SK-N-SH treated with all-trans-retinoic acid at 6 μM for 48 hours (cell line): ENCODE measurements around the gene MSRB1.
"Not testable (repeated sequence)": the region's sequence is repeated elsewhere in the genome, so short reads cannot be mapped to it uniquely, and the experiment has no call there.

Experiments used
- GLIS3 ChIP-seq: fragments of 250-450 bp; sonication (Bioruptor Pico); IDR thresholded peaks from 2 replicates; pipeline ENCODE4 v1.5.0; 2020; ENCODE audit warnings: mild to moderate bottlenecking, moderate library complexity
- OSR1 ChIP-seq: fragments of 250-450 bp; sonication (Bioruptor Pico); IDR thresholded peaks from 2 replicates; pipeline ENCODE4 v1.8.0; 2022; ENCODE audit warnings: moderate library complexity, mild to moderate bottlenecking, inconsistent platforms
- PATZ1 ChIP-seq: fragments of 250-450 bp; sonication (Bioruptor Pico); IDR thresholded peaks from 2 replicates; pipeline ENCODE4 v1.8.0; 2020; ENCODE audit warnings: mild to moderate bottlenecking, moderate library complexity, borderline replicate concordance
- ZFP3 ChIP-seq: fragments of 250-450 bp; sonication (Bioruptor Pico); IDR thresholded peaks from 2 replicates; pipeline ENCODE4 v1.5.0; 2020; ENCODE audit warnings: mild to moderate bottlenecking, moderate library complexity
- ZNF70 ChIP-seq: fragments of 450-650 bp; formaldehyde crosslinking; IDR thresholded peaks from 2 replicates; pipeline ENCODE4 v1.5.0; 2020; ENCODE audit warnings: mild to moderate bottlenecking, moderate library complexity

- not testable (repeated sequence) for TF ChIP-seq PATZ1, ZFP3, OSR1, ZNF70, GLIS3 (CRISPR knock-in tag)
Observed at GRCh38 chr16:1920122-1920521, 22.9 kb downstream of the MSRB1 start.
